Dermis blood vessel endothelial cell (primary cell): Measurements from ENCODE around the gene GOLGA6L9. TPM values are rescaled to one million over a fixed set of nuclear protein-coding genes. Genes with fewer than 3 reads are reported as not detected.
A peak's percentile ranks its signal among the peaks of the same experiment; 100 is the strongest.
"Not testable (repeated sequence)": the region's sequence is repeated elsewhere in the genome, so short reads cannot be mapped to it uniquely, and the experiment has no call there.

Experiments used
- DNase-seq: peaks from one replicate; pipeline ENCODE4 v3.0.0; 2010
- total RNA-seq: library from RNA; depleted of rRNA; stranded (reverse); fragments of >200 nt; gene quantifications from 2 replicates; pipeline ENCODE4 v1.2.3, GENCODE V29; 2014

The GOLGA6L9 gene
- total RNA-seq: 0.85 and 1.3 TPM in 2 replicates

DNA sequence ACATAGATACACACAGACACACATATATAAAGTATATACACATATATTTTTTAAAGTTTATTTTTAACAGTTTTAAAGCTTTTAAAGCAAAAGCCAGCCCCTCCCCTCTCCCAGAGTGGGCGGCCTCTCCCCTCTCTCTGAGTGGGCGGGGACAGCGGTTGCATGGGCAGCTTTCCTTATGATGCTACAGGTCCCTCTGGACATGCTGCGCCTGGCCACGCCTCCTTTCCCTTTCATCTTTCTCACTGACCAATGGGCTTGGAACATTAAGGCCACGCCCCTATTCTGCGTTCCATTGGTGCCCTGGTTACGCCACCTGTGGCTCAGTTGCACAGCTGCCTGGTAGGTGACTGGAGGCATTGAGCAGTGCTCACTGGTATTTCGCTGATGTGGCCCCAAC is at the start of gene GOLGA6L9:
Gene GOLGA6L9, plus strand, starts transcription at position 124 of the 400 bp plus-strand sequence. Its CDS starts 264 bp downstream, at position 388.
- DNase-seq: not testable (repeated sequence)

DNA sequence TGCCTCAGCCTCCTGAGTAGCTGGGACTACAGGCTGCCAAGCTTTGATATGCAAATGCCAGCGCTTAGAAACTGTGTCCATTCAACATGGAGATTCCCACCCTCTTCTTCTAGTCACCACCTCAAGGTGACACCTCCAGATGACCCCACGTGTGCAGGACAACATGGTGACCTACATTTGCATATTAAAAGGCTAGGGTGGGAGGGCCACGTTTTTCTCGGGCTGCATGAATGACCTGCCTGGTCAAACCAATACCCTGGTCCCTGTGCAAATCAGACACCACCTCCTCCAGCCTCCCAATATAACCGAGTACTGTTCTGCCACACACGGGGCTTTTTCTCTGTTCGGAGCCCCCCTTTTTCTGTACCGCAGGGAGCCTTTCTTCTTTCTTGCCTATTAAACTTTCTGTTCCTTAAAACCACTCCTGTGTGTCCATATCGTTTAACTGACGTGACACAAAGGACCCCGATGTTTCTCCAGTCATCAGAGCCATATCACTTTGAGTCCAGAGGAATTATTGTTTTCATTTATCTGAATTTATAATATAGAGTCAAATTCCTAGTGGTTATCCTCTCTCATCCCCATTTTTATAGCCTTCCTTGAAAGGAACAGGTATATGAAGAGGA is 48.2 kb upstream of the GOLGA6L9 start:
- not testable (repeated sequence) for DNase-seq

DNA sequence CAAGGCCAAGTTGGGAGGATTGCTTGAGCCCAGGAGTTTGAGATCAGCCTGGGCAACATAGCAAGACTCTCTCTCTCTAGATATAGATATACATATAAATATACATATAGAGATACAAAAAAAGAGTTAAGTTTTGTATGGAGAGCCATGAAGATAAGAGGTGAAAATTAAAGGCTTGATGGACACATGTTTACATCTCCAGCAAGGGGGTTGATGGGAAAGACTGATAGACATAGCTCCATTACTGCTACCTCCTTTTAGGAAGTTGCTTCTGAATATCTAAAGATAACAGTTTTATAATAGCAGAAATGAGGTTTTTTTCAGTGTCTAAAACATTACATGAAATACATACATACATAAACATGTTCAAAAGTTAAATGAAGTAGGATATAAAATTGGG is 42.4 kb upstream of the GOLGA6L9 start:
- not testable (repeated sequence) for DNase-seq

DNA sequence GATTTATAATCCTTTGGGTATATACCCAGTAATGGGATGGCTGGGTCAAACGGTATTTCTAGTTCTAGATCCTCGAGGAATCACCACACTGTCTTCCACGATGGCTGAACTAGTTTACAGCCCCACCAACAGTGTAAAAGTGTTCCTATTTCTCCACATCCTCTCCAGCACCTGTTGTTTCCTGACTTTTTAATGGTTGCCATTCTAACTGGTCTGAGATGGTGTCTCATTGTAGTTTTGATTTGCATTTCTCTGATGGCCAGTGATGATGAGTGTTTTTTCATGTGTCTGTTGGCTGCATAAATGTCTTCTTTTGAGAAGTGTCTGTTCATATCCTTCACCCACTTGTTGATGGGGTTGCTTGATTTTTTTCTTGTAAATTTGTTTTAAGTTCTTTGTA is 39.5 kb upstream of the GOLGA6L9 start:
- not testable (repeated sequence) for DNase-seq

DNA sequence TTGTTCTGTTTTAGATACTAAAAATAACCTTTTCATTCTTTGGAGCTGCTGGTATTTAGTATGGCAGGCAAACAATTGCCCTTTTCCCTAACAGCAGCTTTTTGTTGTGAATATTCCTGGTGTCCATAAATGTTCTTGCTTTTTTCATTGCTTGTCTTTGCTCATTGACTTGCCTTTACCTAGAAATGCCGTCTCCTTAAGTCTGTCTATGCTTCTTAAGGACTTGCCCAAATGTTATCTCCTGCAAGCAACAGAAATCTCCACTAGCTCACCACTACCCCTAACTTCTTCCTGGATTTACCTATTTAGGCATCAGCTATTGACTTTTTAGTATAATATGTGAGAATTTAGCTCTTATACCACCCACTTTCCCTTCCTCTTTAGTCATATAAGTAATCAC is 37.5 kb upstream of the GOLGA6L9 start:
- not testable (repeated sequence) for DNase-seq

GRCh38 chr15:82393671-82394070 is 35.9 kb upstream of the GOLGA6L9 start:
- no peak for DNase-seq

DNA sequence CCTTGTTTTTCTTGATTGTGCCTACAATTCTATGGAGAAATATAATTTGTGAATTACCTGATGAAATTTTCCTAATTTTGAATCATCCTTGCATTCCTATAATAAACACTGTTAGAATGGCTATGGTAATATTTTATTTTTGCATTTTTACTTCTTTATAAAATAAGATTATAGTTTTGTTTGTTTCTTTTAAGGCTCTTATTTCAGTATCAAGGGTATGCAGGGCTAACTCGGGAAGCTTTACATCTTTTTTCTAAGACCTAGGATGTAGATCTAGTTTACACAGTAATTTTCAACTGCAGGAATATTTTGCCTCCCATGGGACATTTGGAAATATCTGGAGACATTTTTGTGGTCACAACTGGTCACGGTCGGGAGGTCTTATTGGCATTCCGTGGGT is 33.8 kb upstream of the GOLGA6L9 start:
- DNase-seq: not testable (repeated sequence)

- DNase-seq: no peak
These were observed 31.8 kb upstream of the GOLGA6L9 start for GRCh38 chr15:82397817-82398216.

DNA sequence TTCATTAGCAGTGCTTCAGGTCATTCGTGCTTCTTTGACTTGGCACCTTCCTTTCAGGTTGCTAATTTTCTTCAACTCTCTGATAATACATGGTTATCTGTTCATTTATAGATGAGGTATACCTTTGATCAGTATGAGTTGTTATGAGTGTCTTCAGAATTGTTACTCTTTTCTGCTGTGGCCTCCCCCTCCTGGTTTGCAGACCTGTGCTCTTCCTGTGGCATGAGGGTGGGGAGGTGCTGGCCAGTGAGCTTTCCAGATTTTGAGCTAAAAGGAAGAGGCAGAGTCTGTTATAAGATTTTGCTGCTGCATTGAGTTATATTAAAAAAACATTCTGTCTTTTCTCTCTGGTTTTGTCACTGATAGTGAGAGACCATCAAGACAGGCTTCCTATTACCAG is 30.8 kb upstream of the GOLGA6L9 start:
- DNase-seq: no peak

GRCh38 chr15:82399366-82400103 is 30.1 kb upstream of the GOLGA6L9 start:
- not testable (repeated sequence) for DNase-seq

DNA sequence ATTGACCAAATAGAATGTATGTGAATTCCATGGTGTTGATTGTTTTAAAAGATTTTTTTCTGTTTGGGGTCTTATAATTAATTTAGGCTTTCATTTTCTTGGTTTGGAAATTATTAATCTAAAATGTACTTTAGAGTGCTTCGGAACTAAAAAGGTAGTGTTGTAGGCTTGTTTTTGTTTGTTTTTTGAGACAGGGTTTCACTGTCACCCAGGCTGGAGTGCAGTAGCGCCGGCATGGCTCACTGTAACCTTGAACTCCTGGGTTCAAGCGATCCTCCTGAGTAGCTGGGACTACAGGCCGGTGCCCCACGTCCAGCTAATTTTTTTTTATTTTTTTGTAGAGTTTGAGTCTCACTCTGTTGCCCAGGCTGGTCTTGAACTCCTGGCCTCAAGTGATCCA is 27.7 kb upstream of the GOLGA6L9 start:
- DNase-seq: not testable (repeated sequence)

GRCh38 chr15:82402341-82402740 is 27.3 kb upstream of the GOLGA6L9 start:
- DNase-seq: not testable (repeated sequence)

GRCh38 chr15:82406211-82406610 is 23.4 kb upstream of the GOLGA6L9 start:
- DNase-seq: not testable (repeated sequence)

- peak; percentile 58 for DNase-seq
These were observed 19.3 kb upstream of the GOLGA6L9 start for GRCh38 chr15:82410306-82410705.

GRCh38 chr15:82411595-82411994 is 18.0 kb upstream of the GOLGA6L9 start:
- not testable (repeated sequence) for DNase-seq

DNA sequence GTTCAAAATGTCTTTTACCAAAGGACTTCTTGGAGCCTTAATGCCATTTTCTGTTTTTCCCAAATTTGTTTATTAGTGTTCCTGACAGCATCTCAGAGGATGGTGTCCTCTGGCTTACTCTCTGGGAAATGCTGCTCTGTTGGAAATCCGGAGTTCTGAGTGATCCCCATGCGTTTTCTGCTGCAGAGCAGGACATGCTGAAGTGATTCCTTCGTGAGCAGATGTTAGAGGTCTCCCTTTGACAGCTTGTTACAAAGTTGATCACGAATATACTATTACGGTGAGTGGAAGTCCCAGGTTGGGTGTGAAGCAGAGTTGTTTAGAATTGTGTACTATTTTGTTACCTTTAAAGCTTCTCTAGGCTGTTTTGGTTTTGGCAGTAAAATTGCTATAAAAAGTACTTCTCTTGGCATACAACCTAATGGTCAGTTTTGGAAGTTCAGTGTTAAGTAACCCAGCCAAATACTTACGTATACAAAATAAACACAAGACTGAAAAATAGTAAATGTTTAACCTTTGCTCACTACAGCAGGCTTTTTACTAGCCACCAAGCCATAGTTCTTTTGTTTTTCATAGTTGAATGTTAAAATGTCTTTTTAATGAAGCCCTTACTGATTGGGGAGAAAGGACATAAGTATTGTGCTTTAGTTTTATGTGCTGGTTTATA is 15.0 kb upstream of the GOLGA6L9 start:
- DNase-seq: not testable (repeated sequence)

DNA sequence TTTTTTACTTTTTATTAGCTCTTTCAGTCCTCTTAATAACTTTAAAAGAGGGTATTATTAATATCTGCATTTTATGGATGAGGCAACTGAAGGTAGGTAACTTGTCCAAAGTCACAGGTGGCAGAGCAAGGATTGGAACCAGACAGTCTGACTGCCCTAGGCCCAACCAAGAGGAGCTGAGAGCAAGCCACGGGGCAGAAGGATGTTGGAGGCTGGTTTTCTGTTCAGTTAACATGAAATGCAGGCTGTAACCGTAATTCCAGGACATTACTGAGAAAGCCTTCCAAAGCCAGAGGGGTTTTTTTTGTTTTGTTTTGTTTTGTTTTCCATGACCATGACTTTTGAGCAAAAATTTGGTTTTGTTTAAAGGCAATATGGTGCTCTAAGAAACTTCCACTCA is 9.1 kb upstream of the GOLGA6L9 start:
- DNase-seq: not testable (repeated sequence)

DNA sequence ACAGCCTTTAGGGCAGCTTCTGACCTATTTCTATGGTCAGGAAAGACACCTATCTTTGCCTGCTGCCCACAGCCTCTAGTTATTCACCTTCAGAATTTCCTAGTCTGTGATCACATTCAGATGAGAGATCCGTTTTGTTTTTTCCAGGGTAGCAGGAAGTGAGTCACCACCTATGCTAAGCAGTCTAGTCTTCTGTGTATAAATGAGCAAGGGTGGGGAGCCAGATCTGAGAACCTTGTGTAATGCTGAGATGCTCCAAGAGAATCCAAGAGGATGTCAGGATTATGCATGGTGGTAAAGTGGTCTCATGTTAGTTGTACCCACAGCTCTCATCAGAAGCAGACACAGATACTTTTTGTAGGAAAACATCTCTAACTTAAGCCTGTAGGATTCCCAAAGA is 8.7 kb upstream of the GOLGA6L9 start:
- not testable (repeated sequence) for DNase-seq

GRCh38 chr15:82427117-82427516 is 2.5 kb upstream of the GOLGA6L9 start:
- not testable (repeated sequence) for DNase-seq

- not testable (repeated sequence) for DNase-seq
These were observed 15.8 kb downstream of the GOLGA6L9 start for GRCh38 chr15:82445420-82445819.

DNA sequence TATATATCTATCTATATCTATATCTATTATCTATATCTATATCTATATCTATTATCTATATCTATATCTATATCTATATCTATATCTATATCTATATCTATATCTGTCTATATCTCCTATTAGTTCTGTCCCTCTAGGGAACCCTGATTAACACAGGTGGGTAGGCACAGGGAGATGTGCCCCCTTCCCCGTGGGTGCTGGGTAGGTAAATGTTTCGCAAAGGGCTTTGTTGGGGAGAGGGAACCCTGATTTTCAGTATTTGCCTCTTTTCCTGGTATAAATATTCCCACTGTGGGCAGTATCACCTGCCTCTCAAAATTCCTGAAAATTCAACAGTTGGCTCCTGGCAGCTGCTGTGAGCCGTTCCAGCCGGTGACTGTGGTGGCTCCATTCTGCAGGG is 27.7 kb downstream of the GOLGA6L9 start:
- DNase-seq: not testable (repeated sequence)

DNA sequence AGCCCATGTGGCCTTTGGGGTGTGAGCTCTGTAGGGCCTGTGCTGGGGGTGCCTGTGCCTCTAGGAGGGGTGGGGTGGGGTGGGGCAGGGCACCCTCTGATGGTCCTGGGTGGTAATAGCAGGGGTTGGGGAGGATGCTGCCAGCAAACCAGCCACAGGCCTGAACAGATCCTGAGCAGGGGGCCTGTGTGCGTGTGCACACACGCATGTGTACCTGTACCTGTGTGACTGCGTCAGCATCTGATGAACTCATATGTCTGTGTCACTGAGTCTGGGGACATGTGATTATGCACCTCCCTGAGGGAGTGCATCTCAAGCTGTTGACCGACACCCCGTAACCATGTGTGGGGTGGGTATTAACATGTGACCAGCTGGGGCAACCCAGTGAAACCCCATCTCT is 36.0 kb downstream of the GOLGA6L9 start:
- DNase-seq: not testable (repeated sequence)

GRCh38 chr15:82468205-82468604 is 38.6 kb downstream of the GOLGA6L9 start:
- not testable (repeated sequence) for DNase-seq
